Loucy (cell line): ENCODE data around the gene RAD51B.

Experiments used
- CTCF ChIP-seq: fragments of 200-600 bp; sonication (generic); conservative IDR thresholded peaks from 2 replicates; pipeline ENCODE4 v1.5.1; 2014; ENCODE audit warnings: mild to moderate bottlenecking, antibody characterized with exemption, low read length
- EZH2phosphoT487 ChIP-seq: fragments of 200-600 bp; IDR thresholded peaks from 2 replicates; pipeline ENCODE4 v1.6.1; 2018; ENCODE audit warnings: antibody characterized with exemption, mild to moderate bottlenecking, moderate library complexity, borderline replicate concordance

DNA sequence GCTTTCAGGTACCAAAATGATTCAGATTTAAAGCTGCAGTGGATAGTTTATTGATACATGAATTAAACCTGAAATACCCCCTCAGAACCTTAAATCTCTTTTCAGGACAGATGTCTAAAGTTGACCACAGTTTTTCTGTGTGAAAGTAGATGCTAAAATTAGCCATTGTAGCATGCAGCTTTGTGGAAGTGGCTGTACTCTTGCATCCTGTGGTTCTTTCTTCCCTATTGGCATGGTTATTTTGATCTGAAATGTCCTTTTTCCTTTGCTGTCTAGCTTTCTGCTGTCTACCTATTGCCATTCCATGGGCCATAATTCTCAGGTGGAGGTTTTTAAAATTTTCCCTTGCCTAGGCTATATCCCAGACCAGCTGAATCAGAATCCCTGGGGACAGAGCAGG is 517.7 kb downstream of the RAD51B start:
- TF ChIP-seq CTCF (no peak), EZH2phosphoT487 (no peak)
